Measurements from ENCODE around the gene RPL10. TPM values are rescaled to one million over a fixed set of nuclear protein-coding genes. Genes with fewer than 3 reads are reported as not detected.
A peak's percentile ranks its signal among the peaks of the same experiment; 100 is the strongest.

Gene RPL10
- total RNA-seq: 1,850 TPM
- long read RNA-seq, transcript RPL10-204 (7 exons, 2,318 nt): minor isoform, 41 of 942 reads
- long read RNA-seq, transcript RPL10-201 (6 exons, 2,278 nt): major isoform, 855 of 942 reads
- long read RNA-seq, partial matches to known transcripts: 35 of 942 reads
- long read RNA-seq, other reads (novel, unspliced or antisense): 3 of 942 reads

GRCh38 chrX:154397888-154398667 lies at the start of gene RPL10:
Gene RPL10, plus strand, starts transcription at chrX:154398377. Its CDS starts 143 bp downstream, at chrX:154398520.
- Histone ChIP-seq H3K27ac (replicated peaks) (peak within 1 kb of the TSS; percentile 99), H3K36me3 (peaks cover 25% of the 10 kb centered on the region)

GRCh38 chrX:154348646-154349358 lies 49.4 kb upstream of the RPL10 start:
- H3K27me3 ChIP-seq (ENCODE audit: low read depth): no peaks in the 10 kb centered on the region
- H3K9me3 ChIP-seq (replicated peaks): no peaks in the 10 kb centered on the region
- H3K4me1 ChIP-seq: peaks cover 15% of the 10 kb centered on the region
- DNase-seq: no peak
- H3K27ac ChIP-seq (replicated peaks): peak overlapping the region; percentile 16
- TF ChIP-seq CTCF (IDR thresholded peaks at IDR 0.05; ENCODE audit: borderline replicate concordance): no peak
- peaks cover 54% of the 10 kb centered on the region for H3K36me3 ChIP-seq
- no peak overlapping the region for H3K4me3 ChIP-seq
- intact Hi-C loops (cut with micrococcal nuclease): no loop called here

More at GRCh38 chrX:154397888-154398667, at the start of gene RPL10:
- DNase-seq: peak; percentile 93
- Histone ChIP-seq H3K27me3 (ENCODE audit: low read depth) (no peaks in the 10 kb centered on the region), H3K9me3 (replicated peaks) (no peaks in the 10 kb centered on the region), H3K4me3 (peak within 1 kb of the TSS; percentile 85), H3K4me1 (peaks cover 22% of the 10 kb centered on the region)
- no peak for TF ChIP-seq CTCF (IDR thresholded peaks at IDR 0.05; ENCODE audit: borderline replicate concordance)
- intact Hi-C loops (cut with micrococcal nuclease): no loop called here

- H3K36me3 ChIP-seq: peaks cover 60% of the 10 kb centered on the region
- H3K4me3 ChIP-seq: no peak overlapping the region
- DNase-seq: no peak
- no peak for TF ChIP-seq CTCF (IDR thresholded peaks at IDR 0.05; ENCODE audit: borderline replicate concordance)
- H3K9me3 ChIP-seq (replicated peaks): no peaks in the 10 kb centered on the region
- no peaks in the 10 kb centered on the region for H3K27me3 ChIP-seq (ENCODE audit: low read depth)
- intact Hi-C loops (cut with micrococcal nuclease): no loop called here
- H3K4me1 ChIP-seq: peaks cover 15% of the 10 kb centered on the region
- peak overlapping the region; percentile 16 for H3K27ac ChIP-seq (replicated peaks)
Measured at GRCh38 chrX:154349359-154349935, 48.7 kb upstream of the RPL10 start.

- intact Hi-C loops (cut with micrococcal nuclease): no loop called here
- H3K36me3 ChIP-seq: peaks cover 66% of the 10 kb centered on the region
- no peak overlapping the region for H3K27ac ChIP-seq (replicated peaks)
- peaks cover 15% of the 10 kb centered on the region for H3K4me1 ChIP-seq
- H3K9me3 ChIP-seq (replicated peaks): no peaks in the 10 kb centered on the region
- no peaks in the 10 kb centered on the region for H3K27me3 ChIP-seq (ENCODE audit: low read depth)
- no peak overlapping the region for H3K4me3 ChIP-seq
- no peak for DNase-seq
- no peak for TF ChIP-seq CTCF (IDR thresholded peaks at IDR 0.05; ENCODE audit: borderline replicate concordance)
Measured at GRCh38 chrX:154349979-154350378, 48.2 kb upstream of the RPL10 start.

GRCh38 chrX:154350429-154351182 lies 47.6 kb upstream of the RPL10 start:
- peaks cover 15% of the 10 kb centered on the region for H3K4me1 ChIP-seq
- intact Hi-C loops (cut with micrococcal nuclease): no loop called here
- H3K27ac ChIP-seq (replicated peaks): peak overlapping the region; percentile 5
- peaks cover 72% of the 10 kb centered on the region for H3K36me3 ChIP-seq
- no peak overlapping the region for H3K4me3 ChIP-seq
- no peak for DNase-seq
- H3K9me3 ChIP-seq (replicated peaks): no peaks in the 10 kb centered on the region
- H3K27me3 ChIP-seq (ENCODE audit: low read depth): no peaks in the 10 kb centered on the region
- TF ChIP-seq CTCF (IDR thresholded peaks at IDR 0.05; ENCODE audit: borderline replicate concordance): no peak
